ENCODE results near the gene PILRA.

DNA sequence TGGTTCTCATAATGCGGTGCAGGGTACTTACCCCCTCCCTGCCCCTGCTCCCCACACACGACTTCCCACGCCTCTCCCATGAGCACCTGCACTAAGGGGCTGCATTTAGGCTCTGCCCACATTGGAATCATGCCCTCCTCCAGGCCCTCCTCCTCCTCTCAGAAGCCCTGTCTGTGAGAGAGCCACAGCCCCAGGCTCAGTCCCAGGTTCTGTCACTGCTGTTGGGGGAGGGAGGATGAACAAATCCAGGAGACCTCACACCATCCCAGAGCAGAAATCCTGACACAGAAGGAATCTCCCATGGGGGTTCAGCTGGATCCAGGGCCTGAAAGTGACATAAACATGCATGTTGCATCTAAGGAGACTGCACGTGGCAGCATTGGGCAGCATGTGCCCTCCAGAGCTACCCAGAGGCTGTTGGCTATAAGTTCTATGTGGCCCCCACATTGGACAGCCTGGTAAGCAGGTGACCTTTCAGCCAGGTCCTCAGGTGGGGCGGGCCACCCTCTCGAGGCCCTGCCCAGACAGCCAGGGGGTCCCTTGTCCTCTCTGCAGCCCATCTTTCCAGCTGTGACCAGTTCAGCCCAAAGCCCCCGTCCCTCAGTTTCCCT, 1.6 kb upstream of the PILRA start:
- TF ChIP-seq, protein P1, sequence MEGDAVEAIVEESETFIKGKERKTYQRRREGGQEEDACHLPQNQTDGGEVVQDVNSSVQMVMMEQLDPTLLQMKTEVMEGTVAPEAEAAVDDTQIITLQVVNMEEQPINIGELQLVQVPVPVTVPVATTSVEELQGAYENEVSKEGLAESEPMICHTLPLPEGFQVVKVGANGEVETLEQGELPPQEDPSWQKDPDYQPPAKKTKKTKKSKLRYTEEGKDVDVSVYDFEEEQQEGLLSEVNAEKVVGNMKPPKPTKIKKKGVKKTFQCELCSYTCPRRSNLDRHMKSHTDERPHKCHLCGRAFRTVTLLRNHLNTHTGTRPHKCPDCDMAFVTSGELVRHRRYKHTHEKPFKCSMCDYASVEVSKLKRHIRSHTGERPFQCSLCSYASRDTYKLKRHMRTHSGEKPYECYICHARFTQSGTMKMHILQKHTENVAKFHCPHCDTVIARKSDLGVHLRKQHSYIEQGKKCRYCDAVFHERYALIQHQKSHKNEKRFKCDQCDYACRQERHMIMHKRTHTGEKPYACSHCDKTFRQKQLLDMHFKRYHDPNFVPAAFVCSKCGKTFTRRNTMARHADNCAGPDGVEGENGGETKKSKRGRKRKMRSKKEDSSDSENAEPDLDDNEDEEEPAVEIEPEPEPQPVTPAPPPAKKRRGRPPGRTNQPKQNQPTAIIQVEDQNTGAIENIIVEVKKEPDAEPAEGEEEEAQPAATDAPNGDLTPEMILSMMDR (optimal IDR thresholded peaks at IDR 0.05 in 1 of 3, IDR thresholded peaks at IDR 0.05 in 1 of 3, conservative IDR thresholded peaks at IDR 0.05 in 1 of 3; ENCODE audit: extremely low read depth in 1 of 3, insufficient read depth in 2 of 3, low read length in 3 of 3) = no peak
- no peak for TF ChIP-seq EZH2 (IDR thresholded peaks at IDR 0.05; ENCODE audit: low read length)

Data from keratinocyte (primary cell).